COR-L47 (cell line): ENCODE results near the gene PLPP2.

Source experiments
- DNase-seq: peaks from one replicate; lab custom pipeline; 2025; lab: John Stamatoyannopoulos, UW

The PLPP2 gene

GRCh38 chr19:313988-314815 lies 23.0 kb upstream of the PLPP2 start:
- DNase-seq, result no peak

- DNase-seq, result no peak
Observed at GRCh38 chr19:313169-313987, 22.2 kb upstream of the PLPP2 start.

- DNase-seq, result no peak
Observed at GRCh38 chr19:311813-312261, 20.6 kb upstream of the PLPP2 start.

GRCh38 chr19:310781-311496 lies 19.7 kb upstream of the PLPP2 start:
- no peak for DNase-seq

- DNase-seq, result no peak
Observed at GRCh38 chr19:310141-310651, 19.0 kb upstream of the PLPP2 start.

- no peak for DNase-seq
Observed at GRCh38 chr19:309206-309565, 18.0 kb upstream of the PLPP2 start.

GRCh38 chr19:308471-309205 lies 17.4 kb upstream of the PLPP2 start:
- DNase-seq, result no peak

- no peak for DNase-seq
Observed at GRCh38 chr19:307793-308420, 16.7 kb upstream of the PLPP2 start.

- DNase-seq, result no peak
Observed at GRCh38 chr19:307111-307531, 15.9 kb upstream of the PLPP2 start.

- no peak for DNase-seq
Observed at GRCh38 chr19:306151-306900, 15.1 kb upstream of the PLPP2 start.

GRCh38 chr19:305240-306150 lies 14.3 kb upstream of the PLPP2 start:
- DNase-seq, result no peak

- DNase-seq, result no peak
Observed at GRCh38 chr19:296476-297225, 5.4 kb upstream of the PLPP2 start.

- DNase-seq, result no peak
Observed at GRCh38 chr19:295687-296370, 4.6 kb upstream of the PLPP2 start.

GRCh38 chr19:294946-295686 lies 3.9 kb upstream of the PLPP2 start:
- peak; percentile 32 for DNase-seq

GRCh38 chr19:294341-294945 lies 3.2 kb upstream of the PLPP2 start:
- no peak for DNase-seq

GRCh38 chr19:293436-294110 lies 2.4 kb upstream of the PLPP2 start:
- no peak for DNase-seq
